HG03175 (cell line): ENCODE results near the gene SPON1.
"Not testable (repeated sequence)": the region's sequence is repeated elsewhere in the genome, so short reads cannot be mapped to it uniquely, and the experiment has no call there.

Experiments
- ATAC-seq: cut with Tn5 transposase; IDR thresholded peaks from one replicate; pipeline ENCODE4 v1.9.1; 2021; ENCODE audit warnings: mild to moderate bottlenecking, moderate library complexity; ENCODE audit not compliant: unreplicated experiment

Gene SPON1

GRCh38 chr11:14075118-14076078 is 112.9 kb downstream of the SPON1 start:
- no peak for ATAC-seq

GRCh38 chr11:14079011-14079410 is 116.5 kb downstream of the SPON1 start:
- no peak for ATAC-seq

GRCh38 chr11:14079797-14080196 is 117.3 kb downstream of the SPON1 start:
- no peak for ATAC-seq

- ATAC-seq = no peak
These were observed 119.2 kb downstream of the SPON1 start for GRCh38 chr11:14081581-14082231.

- no peak for ATAC-seq
These were observed 119.8 kb downstream of the SPON1 start for GRCh38 chr11:14082338-14082737.

GRCh38 chr11:14088861-14089260 is 126.3 kb downstream of the SPON1 start:
- not testable (repeated sequence) for ATAC-seq

- ATAC-seq = no peak
These were observed 127.4 kb downstream of the SPON1 start for GRCh38 chr11:14089690-14090462.

GRCh38 chr11:14090631-14091030 is 128.1 kb downstream of the SPON1 start:
- ATAC-seq = not testable (repeated sequence)

GRCh38 chr11:14093065-14093464 is 130.5 kb downstream of the SPON1 start:
- ATAC-seq = no peak

GRCh38 chr11:14094481-14095037 is 132.0 kb downstream of the SPON1 start:
- no peak for ATAC-seq

- ATAC-seq = no peak
These were observed 133.4 kb downstream of the SPON1 start for GRCh38 chr11:14095882-14096281.

- no peak for ATAC-seq
These were observed 134.1 kb downstream of the SPON1 start for GRCh38 chr11:14096606-14097005.

- ATAC-seq = no peak
These were observed 138.9 kb downstream of the SPON1 start for GRCh38 chr11:14101388-14101787.

GRCh38 chr11:14102766-14103165 is 140.2 kb downstream of the SPON1 start:
- ATAC-seq = no peak

GRCh38 chr11:14105446-14105845 is 142.9 kb downstream of the SPON1 start:
- ATAC-seq = no peak

- no peak for ATAC-seq
These were observed 144.0 kb downstream of the SPON1 start for GRCh38 chr11:14106303-14107049.

- ATAC-seq = no peak
These were observed 144.5 kb downstream of the SPON1 start for GRCh38 chr11:14107050-14107430.

- ATAC-seq = no peak
These were observed 147.2 kb downstream of the SPON1 start for GRCh38 chr11:14109742-14110141.

GRCh38 chr11:14110629-14111028 is 148.1 kb downstream of the SPON1 start:
- ATAC-seq = no peak

- ATAC-seq = no peak
These were observed 149.0 kb downstream of the SPON1 start for GRCh38 chr11:14111496-14111895.
